Lung (tissue), 12 donors: ENCODE results near the gene ZKSCAN8. TPM values are rescaled to one million over a fixed set of nuclear protein-coding genes. Genes with fewer than 3 reads are reported as not detected.

Source experiments
- ATAC-seq: fragments of 200-7000 bp; cut with Tn5 transposase; one replicate; pipeline ENCODE4 v1.9.1; 2020; ENCODE audit warnings: moderate number of reproducible peaks; ENCODE audit not compliant: insufficient read depth, low FRiP score
- DNase-seq, 3 donors: peaks; one replicate each; pipeline ENCODE4 v3.0.0-alpha.2; 2013 to 2017
- H3K27ac ChIP-seq, 2 donors: one replicate each; pipeline ENCODE4 v1.5.1; 2013; ENCODE audit warnings: mild to moderate bottlenecking in 2 of 2, moderate library complexity in 2 of 2, control low read depth in 1 of 2, inconsistent platforms in 1 of 2, low read depth in 1 of 2, low read length in 1 of 2
- H3K27me3 ChIP-seq, 3 donors: one replicate each; pipeline ENCODE4 v1.5.1; 2013; ENCODE audit warnings: low read length in 2 of 3; ENCODE audit not compliant: control insufficient read depth in 3 of 3, insufficient read depth in 3 of 3
- H3K36me3 ChIP-seq, 4 donors: one replicate each; pipeline ENCODE4 v1.5.1; 2013; ENCODE audit warnings: low read length in 4 of 4, mild to moderate bottlenecking in 1 of 4, moderate library complexity in 1 of 4; ENCODE audit not compliant: control insufficient read depth in 4 of 4, insufficient read depth in 4 of 4
- H3K4me1 ChIP-seq, 5 donors: one replicate each; pipeline ENCODE4 v1.5.1; 2013; ENCODE audit warnings: low read length in 5 of 5, mild to moderate bottlenecking in 2 of 5, moderate library complexity in 1 of 5; ENCODE audit not compliant: control insufficient read depth in 5 of 5, insufficient read depth in 5 of 5
- H3K4me3 ChIP-seq: one replicate; pipeline ENCODE4 v1.5.1; 2013; ENCODE audit warnings: mild to moderate bottlenecking, control low read depth, moderate library complexity
- H3K9ac ChIP-seq, 2 donors: one replicate each; pipeline ENCODE4 v1.5.1; 2013; ENCODE audit warnings: low read length in 2 of 2, control low read depth in 1 of 2; ENCODE audit not compliant: insufficient read depth in 1 of 2
- H3K9me3 ChIP-seq, 4 donors: one replicate each; pipeline ENCODE4 v1.5.1; 2013; ENCODE audit warnings: low read length in 3 of 4, mild to moderate bottlenecking in 1 of 4, moderate library complexity in 1 of 4; ENCODE audit not compliant: control insufficient read depth in 4 of 4, insufficient read depth in 3 of 4
- WGBS, 2 donors: extraction: QIAGEN DNeasy Blood & Tissue Kit; methylation state at CpG; one replicate each; pipeline ENCODE4 v1.1.7; 2013; 5-methylcytosine and 5-hydroxymethylcytosine counted together
- polyA plus RNA-seq, 2 donors: library from polyadenylated mRNA; stranded (reverse); fragments of 200-250 nt; gene quantifications; one replicate each; pipeline ENCODE4 v1.2.1, GENCODE V29; 2013
- total RNA-seq, 2 donors: library from RNA; depleted of rRNA in 1 of 2; stranded (reverse); fragments of >200 nt in 1 of 2; gene quantifications; one replicate each; pipeline ENCODE4 v1.2.1, GENCODE V29; 2014 to 2021
- TF ChIP-seq, protein P1 (sequence below): IDR thresholded peaks from 2 replicates; pipeline ENCODE4 v1.5.1; 2012; ENCODE audit warnings: mild to moderate bottlenecking; ENCODE audit errors: control extremely low read depth, extremely low read depth
- donor health status: control.
- donor health status: control.
- donor health status: Bipolar disorder and iron deficiency.
- donor health status: healthy.
- donor health status: DM: yes; HTN: yes; CAD: no.

ZKSCAN8 gene
- total and polyA plus RNA-seq, 4 donors: 3.8 to 40.5 (median 8.8) TPM

DNA sequence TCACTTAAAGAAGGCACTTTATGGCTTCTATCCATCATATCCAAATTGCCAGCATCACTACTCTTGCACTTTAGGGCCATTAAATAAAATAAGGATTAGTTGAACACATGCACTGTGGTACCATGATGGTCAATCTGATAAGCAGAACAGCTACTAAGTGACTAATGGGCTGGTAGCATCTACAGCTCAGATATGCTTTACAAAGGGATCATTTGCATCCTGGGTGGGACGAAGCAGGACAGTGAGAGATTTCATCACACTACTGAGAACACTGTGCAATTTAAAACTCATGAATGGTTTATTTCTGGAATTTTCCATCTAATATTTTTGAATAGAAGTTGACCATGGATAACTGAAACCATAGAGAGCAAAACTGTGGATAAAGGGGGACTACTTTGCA lies 58.3 kb downstream of the ZKSCAN8 start:
- 60 to 66% methylated on average over 1 of the region's 1 CpG for WGBS, 2 donors
- no peak overlapping the region for H3K9ac ChIP-seq
- peaks cover 0 to 18% (median 5%) of the 10 kb centered on the region in 3 donors for H3K27me3 ChIP-seq
- no peak overlapping the region for H3K27ac ChIP-seq
- TF ChIP-seq, protein P1, sequence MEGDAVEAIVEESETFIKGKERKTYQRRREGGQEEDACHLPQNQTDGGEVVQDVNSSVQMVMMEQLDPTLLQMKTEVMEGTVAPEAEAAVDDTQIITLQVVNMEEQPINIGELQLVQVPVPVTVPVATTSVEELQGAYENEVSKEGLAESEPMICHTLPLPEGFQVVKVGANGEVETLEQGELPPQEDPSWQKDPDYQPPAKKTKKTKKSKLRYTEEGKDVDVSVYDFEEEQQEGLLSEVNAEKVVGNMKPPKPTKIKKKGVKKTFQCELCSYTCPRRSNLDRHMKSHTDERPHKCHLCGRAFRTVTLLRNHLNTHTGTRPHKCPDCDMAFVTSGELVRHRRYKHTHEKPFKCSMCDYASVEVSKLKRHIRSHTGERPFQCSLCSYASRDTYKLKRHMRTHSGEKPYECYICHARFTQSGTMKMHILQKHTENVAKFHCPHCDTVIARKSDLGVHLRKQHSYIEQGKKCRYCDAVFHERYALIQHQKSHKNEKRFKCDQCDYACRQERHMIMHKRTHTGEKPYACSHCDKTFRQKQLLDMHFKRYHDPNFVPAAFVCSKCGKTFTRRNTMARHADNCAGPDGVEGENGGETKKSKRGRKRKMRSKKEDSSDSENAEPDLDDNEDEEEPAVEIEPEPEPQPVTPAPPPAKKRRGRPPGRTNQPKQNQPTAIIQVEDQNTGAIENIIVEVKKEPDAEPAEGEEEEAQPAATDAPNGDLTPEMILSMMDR: no peak
- ATAC-seq (no peak), DNase-seq (no peak)
- no peak overlapping the region for H3K4me3 ChIP-seq
- no peaks in the 10 kb centered on the region for H3K36me3 ChIP-seq
- peaks cover 0 to 16% (median 4%) of the 10 kb centered on the region in 4 donors for H3K9me3 ChIP-seq
- no peaks in the 10 kb centered on the region for H3K4me1 ChIP-seq

DNA sequence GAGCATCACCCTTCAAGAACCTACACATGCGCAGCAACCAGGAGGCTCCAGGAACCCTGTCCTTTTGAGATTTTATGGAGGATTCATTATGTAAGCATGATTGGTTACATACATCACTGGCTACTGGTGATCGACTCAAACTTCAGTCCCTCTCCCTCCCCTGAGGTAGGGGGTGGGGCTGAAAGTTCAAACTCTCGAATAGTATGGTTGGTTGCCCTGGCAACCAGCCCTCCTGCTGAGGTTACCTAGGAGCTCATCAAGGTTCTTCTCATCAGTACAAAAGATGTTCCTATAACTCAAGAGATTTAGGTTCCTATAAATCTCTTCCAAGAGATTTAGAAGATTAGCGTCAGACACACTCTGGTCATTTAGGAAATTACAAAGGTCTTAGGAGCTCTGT lies 61.5 kb downstream of the ZKSCAN8 start:
- no peak overlapping the region for H3K4me3 ChIP-seq
- TF ChIP-seq, protein P1: no peak
- DNase-seq: no peak
- H3K36me3 ChIP-seq: no peaks in the 10 kb centered on the region
- peaks cover 0 to 19% (median 1%) of the 10 kb centered on the region in 4 donors for H3K9me3 ChIP-seq
- no peak for ATAC-seq
- H3K27me3 ChIP-seq: peaks cover 7 to 49% (median 34%) of the 10 kb centered on the region in 3 donors
- WGBS, 2 donors: 37 to 50% methylated on average over 4 of the region's 4 CpGs
- H3K4me1 ChIP-seq: peaks cover 0 to 10% (median 0%) of the 10 kb centered on the region in 5 donors
- H3K9ac ChIP-seq: no peak overlapping the region
- H3K27ac ChIP-seq: no peak overlapping the region

DNA sequence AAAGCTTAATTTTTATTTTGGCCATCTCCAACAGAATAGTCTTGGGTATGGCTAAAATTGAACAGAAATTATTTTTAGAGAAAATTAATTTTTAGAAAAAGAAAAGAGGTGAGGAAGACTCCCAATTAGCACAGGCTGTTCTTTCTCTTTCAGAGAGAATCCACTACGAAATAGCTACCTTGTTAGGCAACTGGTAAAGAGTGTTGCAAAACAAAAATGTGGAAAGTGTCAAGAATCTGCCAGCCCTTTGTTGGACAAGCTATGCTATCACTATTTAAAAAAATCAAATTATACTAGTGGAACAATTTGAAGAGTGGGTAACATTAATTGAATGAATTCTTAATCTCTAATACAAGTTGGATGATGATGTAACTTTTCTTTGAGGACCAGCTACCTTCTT lies 64.2 kb downstream of the ZKSCAN8 start:
- TF ChIP-seq, protein P1: no peak
- H3K4me1 ChIP-seq: peaks cover 0 to 14% (median 0%) of the 10 kb centered on the region in 5 donors
- H3K27me3 ChIP-seq: peaks cover 12 to 72% (median 60%) of the 10 kb centered on the region in 3 donors
- WGBS, 2 donors: 37 to 46% methylated on average over 1 of the region's 1 CpG
- DNase-seq (no peak), ATAC-seq (no peak)
- H3K36me3 ChIP-seq: no peaks in the 10 kb centered on the region
- no peak overlapping the region for H3K27ac ChIP-seq
- no peak overlapping the region for H3K4me3 ChIP-seq
- peaks cover 0 to 17% (median 1%) of the 10 kb centered on the region in 4 donors for H3K9me3 ChIP-seq
- no peak overlapping the region for H3K9ac ChIP-seq

DNA sequence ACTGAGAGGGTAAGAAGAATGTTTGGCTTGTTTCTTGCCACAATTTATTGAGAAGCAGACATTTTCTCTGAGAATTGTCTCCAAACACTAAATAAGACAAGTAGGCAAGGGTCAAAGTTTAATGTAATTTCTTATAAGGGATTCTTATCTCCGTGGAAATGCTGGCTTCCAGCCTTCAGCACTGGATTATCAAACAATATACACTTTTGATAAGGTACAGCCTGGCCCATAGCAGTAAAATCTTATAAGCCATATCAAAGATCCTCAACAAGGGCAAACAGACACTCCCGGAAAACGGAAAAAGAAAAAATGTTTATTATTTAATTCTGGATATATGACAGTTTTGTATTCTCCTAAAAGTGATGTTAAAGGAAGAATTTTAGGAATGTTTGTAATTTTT lies 64.8 kb downstream of the ZKSCAN8 start:
- TF ChIP-seq, protein P1: no peak
- Histone ChIP-seq H3K27me3 (peaks cover 15 to 78% (median 64%) of the 10 kb centered on the region in 3 donors), H3K4me1 (peaks cover 0 to 14% (median 0%) of the 10 kb centered on the region in 5 donors), H3K4me3 (no peak overlapping the region), H3K9ac (no peak overlapping the region), H3K36me3 (no peaks in the 10 kb centered on the region), H3K27ac (no peak overlapping the region), H3K9me3 (peaks cover 0 to 17% (median 1%) of the 10 kb centered on the region in 4 donors)
- ATAC-seq: no peak
- DNase-seq: no peak
- 37 to 51% methylated on average over 3 of the region's 3 CpGs for WGBS, 2 donors
